NCI-H2196 (cell line): ENCODE results near the gene DOCK2.
A peak's percentile ranks its signal among the peaks of the same experiment; 100 is the strongest.

ENCODE experiments used
- DNase-seq: peaks from one replicate; lab custom pipeline; 2025; ENCODE audit not compliant: unreplicated experiment; lab: John Stamatoyannopoulos, UW

The DOCK2 gene

DNA sequence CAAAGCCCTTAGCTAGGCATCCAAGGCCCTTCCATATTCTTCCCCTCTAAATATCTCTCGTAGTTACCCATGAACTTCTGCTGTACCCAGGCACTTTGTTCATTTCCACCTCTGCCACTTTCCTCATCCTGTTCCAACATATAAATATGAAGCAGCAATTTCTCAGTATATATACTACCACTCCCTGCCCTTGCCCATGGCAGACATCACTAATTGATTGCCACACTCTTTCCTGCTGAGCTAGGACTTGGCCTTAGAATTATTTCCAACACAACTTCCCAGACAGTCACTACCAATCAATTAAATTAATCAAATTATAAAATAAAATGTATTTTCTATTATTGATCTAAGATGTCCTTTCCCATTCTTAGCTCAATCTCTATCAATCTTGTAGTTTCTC lies 334.7 kb downstream of the DOCK2 start:
- no peak for DNase-seq

DNA sequence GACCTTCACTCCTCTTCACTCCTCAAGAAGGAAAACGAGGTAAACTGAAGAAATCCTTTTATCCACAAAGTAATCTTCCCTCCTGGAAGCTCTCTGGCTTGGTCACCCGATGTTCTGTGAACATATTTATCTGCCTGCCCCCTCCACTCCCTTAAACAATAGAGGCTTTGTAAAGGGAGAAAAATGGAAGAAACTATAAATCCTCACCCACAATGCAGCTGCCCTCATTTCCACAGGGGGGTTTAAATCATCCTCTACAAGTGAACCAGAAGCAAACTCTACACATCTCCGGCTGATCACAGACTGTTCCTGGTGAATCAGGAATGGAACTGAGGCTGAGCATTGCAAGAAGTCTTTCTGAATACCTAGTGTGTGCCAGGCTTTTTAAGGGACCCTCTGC lies 336.0 kb downstream of the DOCK2 start:
- DNase-seq: no peak

DNA sequence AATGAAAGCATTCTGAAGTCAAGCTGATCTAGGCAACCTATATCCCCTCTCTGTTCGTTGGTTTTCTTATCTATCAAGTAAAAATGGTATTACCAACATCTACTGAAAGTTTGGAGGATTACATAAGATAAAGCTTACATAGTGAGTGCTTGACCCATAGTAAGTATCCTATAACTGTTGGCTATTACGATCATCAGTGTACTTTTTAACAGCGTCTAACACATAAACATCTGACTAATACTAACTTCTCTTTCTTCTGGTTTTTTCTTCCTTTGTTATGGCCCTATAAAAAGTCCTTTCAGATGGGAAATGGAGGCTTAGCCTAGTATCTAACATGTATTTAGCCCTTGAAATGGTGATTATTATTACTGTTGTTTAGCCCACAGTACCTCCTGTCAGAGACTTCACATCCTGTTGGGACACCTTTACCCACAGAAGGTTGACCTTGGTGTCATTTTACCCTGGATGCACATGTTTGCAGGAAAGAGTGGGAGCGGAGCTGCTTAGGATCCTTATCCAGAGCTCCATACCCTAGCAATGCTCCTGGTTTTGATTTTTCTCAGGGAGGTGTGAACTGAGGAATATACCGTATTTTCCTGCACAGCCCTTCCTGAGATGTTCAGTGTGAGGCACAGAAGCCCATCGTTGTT lies 337.2 kb downstream of the DOCK2 start:
- no peak for DNase-seq

GRCh38 chr5:169978714-169979113 lies 341.6 kb downstream of the DOCK2 start:
- DNase-seq: no peak

DNA sequence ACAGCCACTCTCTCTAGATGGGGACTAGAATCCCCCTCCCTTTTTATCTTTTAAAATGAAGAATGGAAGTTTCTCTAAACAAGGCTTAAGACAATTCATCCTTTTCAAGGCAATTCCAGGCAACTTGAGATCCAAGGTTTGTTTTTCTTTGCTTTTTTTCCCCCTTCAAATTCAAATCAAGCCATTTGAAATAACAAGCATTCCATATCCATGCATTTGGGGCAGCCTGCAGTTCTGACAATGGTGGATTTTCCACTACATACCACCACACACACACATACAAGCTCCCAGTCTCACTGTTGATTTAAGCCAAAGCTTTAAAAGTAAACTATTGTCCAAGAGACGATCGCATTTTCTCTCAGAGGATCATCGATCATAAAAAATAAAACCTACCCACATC lies 342.8 kb downstream of the DOCK2 start:
- no peak for DNase-seq

DNA sequence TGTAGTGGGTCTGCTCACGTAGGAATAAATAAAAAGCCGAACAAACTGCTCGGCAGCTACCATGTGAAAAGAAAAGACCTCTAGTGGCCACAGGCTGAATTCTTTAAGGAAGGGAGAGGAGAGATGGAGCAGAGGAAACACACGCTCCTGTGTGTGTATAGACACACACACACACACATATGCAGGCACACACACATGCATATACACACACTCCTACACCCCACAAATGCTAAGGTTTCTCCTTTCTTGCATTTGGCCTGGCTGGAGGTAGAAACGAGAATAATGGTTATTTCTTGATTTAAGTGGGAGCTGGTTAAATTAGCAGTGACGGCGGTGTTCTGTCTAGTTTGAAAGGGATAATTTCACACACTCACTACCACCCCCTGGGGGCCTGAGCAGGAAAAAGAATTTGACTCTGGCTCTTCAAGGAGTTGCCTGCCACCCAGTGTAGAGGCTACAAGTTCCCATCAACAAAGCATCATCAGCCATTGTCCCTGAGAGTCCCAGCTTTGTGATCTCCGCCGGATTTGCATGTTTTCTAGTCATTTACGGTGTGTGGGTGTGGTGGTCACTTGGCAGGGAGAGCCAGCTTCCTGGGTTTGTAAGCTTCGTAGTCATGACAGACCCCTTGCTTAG lies 343.5 kb downstream of the DOCK2 start, which contains the start of gene INSYN2B:
Gene INSYN2B, minus strand, starts transcription at position 78 of the 636 bp plus-strand sequence. CDS start 96,597 bp downstream, outside the sequence.
- peak; percentile 22 for DNase-seq

DNA sequence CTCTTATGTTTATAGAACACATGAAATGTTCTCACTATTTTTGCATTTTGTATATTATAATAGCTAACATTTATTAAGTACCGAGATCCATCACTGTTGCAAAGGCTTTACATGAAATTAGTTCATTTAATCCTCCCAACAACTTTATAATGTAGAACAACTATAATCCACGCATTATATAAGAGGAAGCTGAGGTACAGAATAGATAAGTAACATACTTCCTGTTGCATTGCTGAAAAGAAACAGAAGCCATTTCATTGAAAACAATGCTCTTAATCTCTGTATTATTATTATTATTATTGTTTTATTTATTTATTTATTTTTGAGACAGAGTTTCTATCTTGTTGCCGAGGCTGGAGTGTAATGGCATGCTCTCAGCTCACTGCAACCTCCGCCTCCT lies 351.1 kb downstream of the DOCK2 start:
- no peak for DNase-seq

DNA sequence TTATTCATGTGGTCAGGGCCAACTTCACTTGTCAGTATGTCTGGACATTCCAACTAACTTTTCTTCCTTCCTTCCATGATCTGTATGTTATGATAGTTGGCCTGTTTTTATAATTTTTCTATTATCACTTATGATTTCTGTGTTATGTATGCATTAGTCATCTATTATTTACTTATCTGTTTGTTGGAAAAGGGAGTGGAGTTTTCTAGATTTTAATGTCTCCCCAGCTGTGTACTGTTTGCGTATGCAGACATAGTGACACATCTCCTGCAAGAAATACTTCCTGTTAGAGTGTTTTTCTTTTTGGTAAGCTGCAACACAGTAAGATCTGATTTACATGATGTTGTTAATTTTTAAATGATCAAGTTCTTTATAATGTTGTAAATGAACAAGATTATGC lies 351.9 kb downstream of the DOCK2 start:
- no peak for DNase-seq

DNA sequence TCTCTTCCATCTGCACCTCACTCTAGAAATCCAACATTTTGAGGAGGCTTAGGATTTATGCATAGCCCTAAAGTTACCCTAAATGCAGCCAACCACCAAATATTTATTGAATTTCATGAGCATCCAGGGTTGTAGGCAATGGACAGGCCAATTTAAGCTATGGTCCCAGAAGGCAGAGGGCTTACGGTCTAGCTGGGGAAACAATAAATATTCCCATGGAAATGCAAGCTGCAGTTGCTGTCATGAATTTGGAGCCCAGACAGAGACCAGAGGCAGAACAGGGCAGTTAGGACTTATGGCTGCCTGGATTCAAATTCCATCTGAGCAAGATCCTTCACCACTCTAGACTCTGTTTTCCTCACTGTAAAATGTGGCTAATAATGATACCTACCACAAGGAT lies 352.3 kb downstream of the DOCK2 start:
- DNase-seq: no peak

GRCh38 chr5:169991115-169991869 lies 354.2 kb downstream of the DOCK2 start:
- DNase-seq: no peak

DNA sequence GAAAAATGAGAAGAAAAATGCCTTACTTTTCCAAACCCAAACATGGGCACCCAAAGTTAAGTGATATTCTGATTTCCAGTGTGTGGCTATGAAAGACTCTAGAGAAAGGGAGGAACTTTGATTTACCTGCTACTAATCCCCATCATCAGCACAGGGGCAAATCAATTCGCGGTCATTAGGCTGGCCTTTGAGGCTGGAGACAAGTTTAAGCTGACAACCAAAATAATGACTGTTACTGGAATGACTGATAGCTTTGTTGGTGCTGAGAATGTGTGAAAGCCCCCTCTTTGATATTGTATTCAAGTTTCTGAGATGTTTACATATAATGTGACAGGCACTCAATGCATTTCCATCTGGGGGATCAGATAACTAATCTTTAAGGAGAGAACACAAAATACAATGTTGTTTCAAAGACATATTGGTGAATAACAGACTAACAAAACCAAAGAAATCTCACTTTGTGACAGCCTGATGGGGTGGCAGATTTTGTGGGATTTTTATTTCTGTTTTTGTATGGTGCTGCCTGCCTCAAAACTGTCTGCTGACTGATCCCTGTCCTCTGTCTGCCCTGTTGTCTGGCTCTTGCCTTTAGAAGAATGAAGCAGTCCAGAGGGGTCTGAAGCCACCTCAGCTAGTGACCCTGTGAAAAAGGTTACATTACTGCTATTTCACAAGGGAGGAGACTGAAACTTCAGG lies 355.9 kb downstream of the DOCK2 start:
- no peak for DNase-seq

DNA sequence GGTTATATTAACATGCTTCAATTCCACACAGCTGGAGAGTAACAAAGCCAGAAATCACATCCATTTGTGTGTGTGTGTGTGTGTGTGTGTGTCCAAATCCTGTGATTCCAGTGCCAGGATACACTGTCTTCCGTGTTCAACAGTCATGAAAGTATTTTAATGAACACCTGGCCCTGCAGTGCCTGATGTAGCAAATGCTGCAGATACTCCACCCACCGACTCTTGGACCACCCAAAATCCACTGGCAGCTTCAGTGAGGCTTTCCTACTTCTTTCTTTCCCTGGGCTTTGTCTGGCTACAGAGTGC lies 356.4 kb downstream of the DOCK2 start:
- no peak for DNase-seq

DNA sequence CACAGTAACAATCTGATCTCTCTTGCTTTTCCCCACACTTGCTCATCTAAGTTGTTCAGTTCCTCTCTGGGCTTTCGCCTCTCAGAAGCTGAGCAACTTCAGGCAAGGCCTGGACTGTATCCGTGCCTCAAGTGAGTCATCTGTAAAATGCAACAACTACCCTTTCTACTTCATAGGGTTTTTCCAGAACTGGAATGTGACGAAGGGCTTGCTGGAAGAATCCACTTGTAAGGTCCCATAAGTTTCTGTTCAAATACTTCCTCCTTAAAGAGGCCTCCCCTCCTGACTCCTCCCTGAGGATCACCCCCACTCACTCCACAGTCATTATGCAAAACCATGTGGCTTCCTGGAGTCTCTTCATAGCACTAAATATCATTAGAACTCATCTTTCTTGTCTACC lies 360.7 kb downstream of the DOCK2 start:
- no peak for DNase-seq

DNA sequence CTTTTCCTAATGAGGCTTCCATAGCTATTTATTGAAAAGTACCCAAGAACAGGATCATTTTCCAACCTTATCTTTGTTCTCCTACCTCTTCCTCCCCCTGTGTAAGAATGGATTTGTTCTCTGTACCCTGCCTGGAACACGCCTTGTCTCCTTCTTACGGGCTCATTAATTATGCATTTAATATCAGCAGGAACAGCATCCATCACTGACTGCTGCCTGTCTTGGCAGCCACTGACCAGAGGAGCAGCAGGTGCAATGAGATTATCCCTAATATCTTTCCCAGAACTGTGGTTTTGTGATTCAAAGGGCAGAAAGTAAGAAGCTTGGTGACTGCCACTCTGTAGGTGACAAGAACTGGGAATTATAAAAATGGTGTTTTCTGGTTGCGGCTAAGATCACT lies 362.5 kb downstream of the DOCK2 start:
- DNase-seq: no peak

GRCh38 chr5:170000155-170000554 lies 363.1 kb downstream of the DOCK2 start:
- DNase-seq: no peak

- DNase-seq: no peak
These were observed 368.9 kb downstream of the DOCK2 start for GRCh38 chr5:170006021-170006420.

DNA sequence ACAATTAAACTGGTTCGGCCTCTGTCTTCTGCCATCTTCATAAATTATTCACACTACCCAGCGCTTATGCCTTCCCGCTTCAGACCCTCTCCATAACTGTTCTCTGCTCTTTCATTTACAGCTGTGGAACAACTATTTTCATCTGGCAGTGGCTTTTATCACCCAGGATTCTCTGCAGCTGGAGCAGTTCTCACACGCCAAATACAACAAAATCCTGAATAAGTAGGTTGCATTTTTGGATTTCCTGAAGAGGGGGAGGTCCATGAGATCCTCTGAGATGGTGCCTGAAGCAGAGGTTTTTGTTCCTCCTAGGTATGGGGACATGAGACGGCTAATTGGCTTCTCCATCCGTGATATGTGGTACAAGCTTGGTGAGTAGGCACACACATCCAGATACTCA lies 371.3 kb downstream of the DOCK2 start:
- DNase-seq: no peak

GRCh38 chr5:170010595-170010994 lies 373.5 kb downstream of the DOCK2 start:
- no peak for DNase-seq

DNA sequence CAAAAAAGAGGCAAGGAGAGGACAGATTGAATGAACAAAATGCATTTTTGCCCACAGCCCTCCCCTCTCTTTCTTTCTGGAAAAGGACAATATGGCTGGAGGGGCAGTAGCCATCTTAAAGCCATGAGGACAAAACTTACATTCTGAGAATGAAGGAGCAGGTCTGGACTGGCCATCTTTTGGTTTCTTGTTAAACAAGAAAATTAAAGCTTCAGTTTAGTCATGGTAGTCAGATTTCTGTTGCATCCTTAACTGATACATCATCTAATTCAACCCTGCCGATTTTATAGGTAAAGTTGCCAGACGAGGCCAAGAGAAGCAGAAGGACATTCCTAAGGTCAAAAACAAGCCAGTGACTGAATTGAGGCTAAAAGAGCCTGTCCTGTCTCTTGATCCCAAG lies 374.7 kb downstream of the DOCK2 start:
- no peak for DNase-seq

DNA sequence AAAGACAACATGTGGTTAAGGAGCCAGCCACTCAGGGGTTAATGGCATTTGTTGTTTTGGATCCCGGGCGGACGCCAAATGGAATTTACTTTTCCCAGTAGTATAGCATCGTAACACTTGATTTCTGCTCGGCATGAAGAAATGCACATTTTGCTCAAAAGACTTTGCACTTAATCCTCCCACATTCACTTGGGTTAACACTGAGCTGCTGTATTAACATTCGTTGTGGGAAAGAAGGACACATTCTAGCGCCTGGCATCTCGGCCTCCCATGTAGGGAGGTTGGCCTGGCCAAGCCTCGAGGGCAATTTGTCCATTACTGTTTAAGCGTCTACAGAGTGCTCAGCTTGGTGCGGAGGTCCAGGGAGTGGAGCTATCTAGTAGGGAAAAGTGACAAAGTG lies 375.5 kb downstream of the DOCK2 start:
- DNase-seq: no peak

- DNase-seq: no peak
These were observed 383.3 kb downstream of the DOCK2 start for GRCh38 chr5:170020423-170020822.

DNA sequence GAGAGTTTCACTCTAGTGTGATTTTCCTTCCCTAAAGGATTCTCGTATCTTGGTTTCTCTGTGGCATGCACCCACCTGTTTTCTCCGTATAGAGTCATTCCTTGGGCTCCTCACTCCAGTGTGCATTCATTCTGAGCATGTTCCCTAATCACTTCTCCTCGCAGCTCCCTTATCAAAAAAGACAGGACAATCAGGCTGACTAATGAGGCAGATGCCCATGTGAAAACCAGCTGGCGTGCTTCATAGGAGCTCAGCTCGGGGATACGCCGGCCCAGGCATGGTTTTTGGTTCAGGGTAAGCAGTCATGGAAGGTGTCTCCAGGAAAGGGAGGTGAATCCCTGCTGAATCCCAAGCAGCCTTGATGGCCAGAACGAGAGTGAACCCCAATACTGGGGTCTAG lies 384.4 kb downstream of the DOCK2 start:
- no peak for DNase-seq
